IPS-18a (cell line): Measurements from ENCODE around the gene SSX2IP.
"Not testable (repeated sequence)": the region's sequence is repeated elsewhere in the genome, so short reads cannot be mapped to it uniquely, and the experiment has no call there.

Experiments used
- H3K27ac ChIP-seq: one replicate; pipeline ENCODE4 v1.5.1; 2013; ENCODE audit warnings: low read length
- H3K27me3 ChIP-seq: one replicate; pipeline ENCODE4 v1.6.1; 2013; ENCODE audit warnings: mild to moderate bottlenecking, low read length; ENCODE audit not compliant: control insufficient read depth, insufficient read depth
- H3K36me3 ChIP-seq: one replicate; pipeline ENCODE4 v1.6.1; 2013; ENCODE audit warnings: low read depth, low read length; ENCODE audit not compliant: control insufficient read depth
- H3K4me1 ChIP-seq: one replicate; pipeline ENCODE4 v1.6.1; 2013; ENCODE audit warnings: low read depth, low read length; ENCODE audit not compliant: control insufficient read depth
- H3K4me3 ChIP-seq: one replicate; pipeline ENCODE4 v1.5.1; 2013; ENCODE audit warnings: low read length
- H3K9ac ChIP-seq: one replicate; pipeline ENCODE4 v1.6.1; 2013; ENCODE audit warnings: mild to moderate bottlenecking, low read length, moderate library complexity
- H3K9me3 ChIP-seq: one replicate; pipeline ENCODE4 v1.6.1; 2013; ENCODE audit warnings: low read depth, low read length; ENCODE audit not compliant: control insufficient read depth

Gene SSX2IP

GRCh38 chr1:84690397-84691121 lies at the start of gene SSX2IP:
Gene SSX2IP, minus strand, starts transcription at chr1:84690461. Its CDS starts 19,242 bp downstream, at chr1:84671219.
- peak within 1 kb of the TSS; percentile 85 for H3K9ac ChIP-seq
- no peaks in the 10 kb centered on the region for H3K27me3 ChIP-seq
- H3K4me3 ChIP-seq: peak within 1 kb of the TSS; percentile 90
- H3K9me3 ChIP-seq: no peaks in the 10 kb centered on the region
- H3K27ac ChIP-seq: peak within 1 kb of the TSS; percentile 70
- no peaks in the 10 kb centered on the region for H3K36me3 ChIP-seq
- H3K4me1 ChIP-seq: peaks cover 10% of the 10 kb centered on the region

GRCh38 chr1:84738237-84738636 lies 48.0 kb upstream of the SSX2IP start:
- H3K36me3 ChIP-seq: no peaks in the 10 kb centered on the region
- no peak overlapping the region for H3K9ac ChIP-seq
- peaks cover 24% of the 10 kb centered on the region for H3K4me1 ChIP-seq
- no peak overlapping the region for H3K4me3 ChIP-seq
- no peak overlapping the region for H3K27ac ChIP-seq
- H3K27me3 ChIP-seq: no peaks in the 10 kb centered on the region
- H3K9me3 ChIP-seq: no peaks in the 10 kb centered on the region

GRCh38 chr1:84737590-84737989 lies 47.3 kb upstream of the SSX2IP start:
- Histone ChIP-seq H3K9me3 (no peaks in the 10 kb centered on the region), H3K27me3 (no peaks in the 10 kb centered on the region), H3K4me3 (no peak overlapping the region), H3K36me3 (no peaks in the 10 kb centered on the region), H3K4me1 (peaks cover 24% of the 10 kb centered on the region), H3K9ac (no peak overlapping the region), H3K27ac (no peak overlapping the region)

GRCh38 chr1:84736944-84737343 lies 46.7 kb upstream of the SSX2IP start:
- Histone ChIP-seq H3K9ac (no peak overlapping the region), H3K27me3 (no peaks in the 10 kb centered on the region), H3K27ac (no peak overlapping the region), H3K36me3 (no peaks in the 10 kb centered on the region), H3K9me3 (no peaks in the 10 kb centered on the region), H3K4me1 (peaks cover 22% of the 10 kb centered on the region), H3K4me3 (no peak overlapping the region)

GRCh38 chr1:84736445-84736844 lies 46.2 kb upstream of the SSX2IP start:
- no peak overlapping the region for H3K4me3 ChIP-seq

GRCh38 chr1:84735483-84735882 lies 45.2 kb upstream of the SSX2IP start:
- Histone ChIP-seq H3K36me3 (no peaks in the 10 kb centered on the region), H3K9ac (no peak overlapping the region), H3K27ac (no peak overlapping the region), H3K27me3 (no peaks in the 10 kb centered on the region), H3K4me3 (no peak overlapping the region), H3K9me3 (no peaks in the 10 kb centered on the region), H3K4me1 (peaks cover 14% of the 10 kb centered on the region)

More at GRCh38 chr1:84736445-84736844, 46.2 kb upstream of the SSX2IP start:
- Histone ChIP-seq H3K27me3 (no peaks in the 10 kb centered on the region), H3K36me3 (no peaks in the 10 kb centered on the region), H3K4me1 (peaks cover 17% of the 10 kb centered on the region), H3K9ac (no peak overlapping the region), H3K9me3 (no peaks in the 10 kb centered on the region), H3K27ac (no peak overlapping the region)

- Histone ChIP-seq H3K4me1 (no peaks in the 10 kb centered on the region), H3K9me3 (no peaks in the 10 kb centered on the region), H3K9ac (no peak overlapping the region)
Measured at GRCh38 chr1:84732520-84732919, 42.3 kb upstream of the SSX2IP start.

GRCh38 chr1:84731519-84731918 lies 41.3 kb upstream of the SSX2IP start:
- no peaks in the 10 kb centered on the region for H3K36me3 ChIP-seq
- no peaks in the 10 kb centered on the region for H3K9me3 ChIP-seq
- no peak overlapping the region for H3K27ac ChIP-seq
- no peaks in the 10 kb centered on the region for H3K27me3 ChIP-seq
- no peak overlapping the region for H3K4me3 ChIP-seq
- H3K9ac ChIP-seq: no peak overlapping the region
- H3K4me1 ChIP-seq: no peaks in the 10 kb centered on the region

More at GRCh38 chr1:84732520-84732919, 42.3 kb upstream of the SSX2IP start:
- Histone ChIP-seq H3K4me3 (no peak overlapping the region), H3K36me3 (no peaks in the 10 kb centered on the region), H3K27me3 (no peaks in the 10 kb centered on the region), H3K27ac (no peak overlapping the region)

- not testable (repeated sequence) for H3K4me1 ChIP-seq, H3K27ac ChIP-seq, H3K9ac ChIP-seq, H3K27me3 ChIP-seq, H3K9me3 ChIP-seq, H3K4me3 ChIP-seq, H3K36me3 ChIP-seq
Measured at GRCh38 chr1:84727711-84728110, 37.5 kb upstream of the SSX2IP start.

- Histone ChIP-seq H3K4me3 (no peak overlapping the region), H3K36me3 (no peaks in the 10 kb centered on the region)
Measured at GRCh38 chr1:84726593-84727499, 36.6 kb upstream of the SSX2IP start.

GRCh38 chr1:84724128-84724860 lies 34.0 kb upstream of the SSX2IP start:
- Histone ChIP-seq H3K27ac (no peak overlapping the region), H3K27me3 (no peaks in the 10 kb centered on the region), H3K9me3 (no peaks in the 10 kb centered on the region), H3K4me1 (no peaks in the 10 kb centered on the region), H3K4me3 (no peak overlapping the region), H3K36me3 (no peaks in the 10 kb centered on the region), H3K9ac (no peak overlapping the region)

More at GRCh38 chr1:84726593-84727499, 36.6 kb upstream of the SSX2IP start:
- H3K9ac ChIP-seq: no peak overlapping the region
- no peaks in the 10 kb centered on the region for H3K27me3 ChIP-seq
- H3K27ac ChIP-seq: no peak overlapping the region
- H3K4me1 ChIP-seq: no peaks in the 10 kb centered on the region
- no peaks in the 10 kb centered on the region for H3K9me3 ChIP-seq
